Upper lobe of left lung (tissue), 4 donors: Measurements from ENCODE around the gene REV1.

ENCODE experiments used
- EP300 ChIP-seq, 4 donors: sonication (generic); formaldehyde crosslinking; IDR thresholded peaks; one replicate each; pipeline ENCODE4 v1.5.1; 2017; ENCODE audit warnings: antibody characterized with exemption in 4 of 4, control low read depth in 2 of 4
- POLR2AphosphoS5 ChIP-seq, 2 donors: sonication (generic); formaldehyde crosslinking; IDR thresholded peaks; one replicate each; pipeline ENCODE4 v1.5.1; 2017; ENCODE audit warnings: antibody characterized with exemption in 2 of 2
- TF ChIP-seq, protein P1 (sequence below), 6 experiments: fragments of 450-650 bp in 4 of 6; fragments of 200-600 bp in 2 of 6; sonication (generic) in 2 of 6; IDR thresholded peaks; one replicate each; pipeline ENCODE4 v1.5.1; 2016 to 2019; ENCODE audit warnings: antibody characterized with exemption in 6 of 6

DNA sequence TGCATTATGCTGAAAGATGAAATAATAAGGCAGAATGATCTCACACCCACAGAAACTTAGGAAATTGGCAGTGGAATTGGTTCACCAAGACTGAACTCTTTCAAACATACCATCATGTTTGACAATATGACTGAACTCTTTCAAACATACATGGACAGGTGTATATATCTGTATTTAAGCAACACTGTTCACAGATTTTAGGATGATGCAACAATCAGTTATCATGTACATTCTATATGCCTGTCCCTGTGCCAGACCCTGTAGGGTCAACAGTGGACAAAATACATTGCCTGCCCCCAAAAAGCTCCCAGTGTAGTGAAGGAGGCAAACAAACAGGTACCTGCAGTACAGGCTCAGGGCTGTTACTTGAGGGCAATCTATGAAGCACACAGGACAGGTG, 2.9 kb upstream of the REV1 start:
- TF ChIP-seq, protein P1, sequence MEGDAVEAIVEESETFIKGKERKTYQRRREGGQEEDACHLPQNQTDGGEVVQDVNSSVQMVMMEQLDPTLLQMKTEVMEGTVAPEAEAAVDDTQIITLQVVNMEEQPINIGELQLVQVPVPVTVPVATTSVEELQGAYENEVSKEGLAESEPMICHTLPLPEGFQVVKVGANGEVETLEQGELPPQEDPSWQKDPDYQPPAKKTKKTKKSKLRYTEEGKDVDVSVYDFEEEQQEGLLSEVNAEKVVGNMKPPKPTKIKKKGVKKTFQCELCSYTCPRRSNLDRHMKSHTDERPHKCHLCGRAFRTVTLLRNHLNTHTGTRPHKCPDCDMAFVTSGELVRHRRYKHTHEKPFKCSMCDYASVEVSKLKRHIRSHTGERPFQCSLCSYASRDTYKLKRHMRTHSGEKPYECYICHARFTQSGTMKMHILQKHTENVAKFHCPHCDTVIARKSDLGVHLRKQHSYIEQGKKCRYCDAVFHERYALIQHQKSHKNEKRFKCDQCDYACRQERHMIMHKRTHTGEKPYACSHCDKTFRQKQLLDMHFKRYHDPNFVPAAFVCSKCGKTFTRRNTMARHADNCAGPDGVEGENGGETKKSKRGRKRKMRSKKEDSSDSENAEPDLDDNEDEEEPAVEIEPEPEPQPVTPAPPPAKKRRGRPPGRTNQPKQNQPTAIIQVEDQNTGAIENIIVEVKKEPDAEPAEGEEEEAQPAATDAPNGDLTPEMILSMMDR (IDR thresholded peaks at IDR 0.05), result no peak
- TF ChIP-seq POLR2AphosphoS5 (IDR thresholded peaks at IDR 0.05) (no peak), EP300 (IDR thresholded peaks at IDR 0.05) (no peak)
